K562 (cell line): Measurements from ENCODE around the gene FKBP7. TPM values are rescaled to one million over a fixed set of nuclear protein-coding genes. Genes with fewer than 3 reads are reported as not detected.

Experiments used
- CSDE1 ChIP-seq, 2 experiments: fragments of 450-650 bp; IDR thresholded peaks; 2 replicates each; pipeline ENCODE4 v1.6.1; 2016; ENCODE audit warnings: mild to moderate bottlenecking in 1 of 2
- E2F1 ChIP-seq: sonication (generic); formaldehyde crosslinking; IDR thresholded peaks from 2 replicates; pipeline ENCODE4 v1.8.1; 2023; ENCODE audit warnings: mild to moderate bottlenecking, missing genetic modification reagents, moderate library complexity
- HDAC1 ChIP-seq, 2 experiments: fragments of 450-650 bp; IDR thresholded peaks; 2 replicates each; pipeline ENCODE4 v1.6.1; 2016 to 2017; ENCODE audit warnings: inconsistent platforms in 1 of 2, mild to moderate bottlenecking in 1 of 2, moderate library complexity in 1 of 2
- MAZ ChIP-seq, 2 experiments: fragments of 450-650 bp in 1 of 2; sonication (generic) in 1 of 2; formaldehyde crosslinking; IDR thresholded peaks in 1 of 2; conservative IDR thresholded peaks in 1 of 2; 2 replicates each; pipeline versions ENCODE4 v1.4.0 to v1.5.0; 2020; ENCODE audit warnings: mild to moderate bottlenecking in 1 of 2, missing genetic modification reagents in 1 of 2
- NR0B1 ChIP-seq: fragments of 450-650 bp; IDR thresholded peaks from one replicate; pipeline ENCODE4 v1.6.1; 2018; ENCODE audit warnings: mild to moderate bottlenecking, moderate library complexity; ENCODE audit not compliant: partially characterized antibody
- POLR2A ChIP-seq: fragments of 450-650 bp; conservative IDR thresholded peaks from 2 replicates; pipeline ENCODE4 v1.6.1; 2016
- REST ChIP-seq, 2 experiments: fragments of 450-650 bp; formaldehyde crosslinking in 1 of 2; IDR thresholded peaks; 2 replicates each; pipeline versions ENCODE4 v1.4.0 to v1.6.1; 2014 to 2020; ENCODE audit warnings: mild to moderate bottlenecking in 2 of 2, borderline replicate concordance in 1 of 2, low read depth in 1 of 2
- SMAD2 ChIP-seq: fragments of 150-350 bp; IDR thresholded peaks from 2 replicates; pipeline ENCODE4 v1.6.1; 2014; ENCODE audit warnings: low read depth, mild to moderate bottlenecking, low read length
- SMARCE1 ChIP-seq: fragments of 450-650 bp; IDR thresholded peaks from 2 replicates; pipeline ENCODE4 v1.7.1; 2016; ENCODE audit warnings: mild to moderate bottlenecking
- SUPT5H ChIP-seq: fragments of 450-650 bp; IDR thresholded peaks from 2 replicates; pipeline ENCODE4 v1.6.1; 2016
- YY1 ChIP-seq, 3 experiments: IDR thresholded peaks; 2 replicates each; pipeline ENCODE4 v1.6.1; 2011; ENCODE audit warnings: low read length in 2 of 3, mild to moderate bottlenecking in 2 of 3, moderate library complexity in 2 of 3, borderline replicate concordance in 1 of 3, control low read depth in 1 of 3, low read depth in 1 of 3; ENCODE audit not compliant: insufficient read depth in 3 of 3, insufficient replicate concordance in 2 of 3, control insufficient read depth in 1 of 3, insufficient read length in 1 of 3; ENCODE audit errors: extremely low read depth in 1 of 3
- ZBTB43 ChIP-seq: sonication (generic); formaldehyde crosslinking; IDR thresholded peaks from 2 replicates; pipeline ENCODE4 v1.8.0; 2023; ENCODE audit warnings: mild to moderate bottlenecking, missing genetic modification reagents
- polyA plus RNA-seq, 8 experiments: library from polyadenylated mRNA; depleted of rRNA in 4 of 8; stranded (reverse) in 5 of 8; unstranded in 3 of 8; fragments of >200 nt; fragmentation: Nextera tagmentation in 2 of 8; fragmentation: Illumina TruSeq in 1 of 8; extraction: Ambion mirVana in 2 of 8; extraction: Trizol in 1 of 8; gene quantifications; 2 replicates each; pipeline versions ENCODE4 v1.2.1 to v1.2.3, GENCODE V29; 2011 to 2014; ENCODE audit warnings: inconsistent platforms in 1 of 8, missing spikeins in 1 of 8
- total RNA-seq, 7 experiments: library from RNA; depleted of rRNA in 6 of 7; stranded (reverse); fragments of >200 nt in 6 of 7; fragmentation: Illumina TruSeq in 2 of 7; extraction: Trizol in 2 of 7; gene quantifications; 2 replicates each; pipeline versions ENCODE4 v1.2.1 to v1.2.3, GENCODE V29; 2011 to 2021; ENCODE audit warnings: low replicate concordance in 1 of 7

FKBP7 gene
- total and polyA plus RNA-seq, 9 of the 15 experiments (the other 6 are each of a cell fraction or from before 2014, with no cell fraction given), result 6.1 to 23.2 (median 19.0) TPM

GRCh38 chr2:178522950-178523595 lies 44.7 kb upstream of the FKBP7 start (continued):
- TF ChIP-seq REST (IDR thresholded peaks at IDR 0.05; ENCODE audit: borderline replicate concordance), result no peak; the same call in 1 of the 2 replicates
- TF ChIP-seq REST (CRISPR knock-in tag; IDR thresholded peaks at IDR 0.05; ENCODE audit: low read depth), result peak; percentile 47; the same call in 1 of the 2 replicates
- TF ChIP-seq CSDE1 (IDR thresholded peaks at IDR 0.05), result no peak
- TF ChIP-seq SUPT5H, result peak; percentile 95
- TF ChIP-seq YY1 (IDR thresholded peaks at IDR 0.05; ENCODE audit: borderline replicate concordance in 1 of 3, control insufficient read depth in 1 of 3, extremely low read depth in 1 of 3, insufficient read depth in 3 of 3, insufficient read length in 1 of 3, insufficient replicate concordance in 2 of 3, low read depth in 1 of 3, low read length in 2 of 3), result peak in 2 of 3 experiments; percentile 24 to 38
- no peak for TF ChIP-seq NR0B1
- TF ChIP-seq SMAD2, result no peak
- TF ChIP-seq SMARCE1, result peak; percentile 40; the same call in 1 of the 2 replicates
- TF ChIP-seq MAZ (CRISPR knock-in tag; conservative IDR thresholded peaks at IDR 0.05 in 1 of 2, IDR thresholded peaks at IDR 0.05 in 1 of 2), result peak; percentile 90 to 95
- TF ChIP-seq E2F1 (CRISPR knock-in tag), result 0 out of 2 replicates have a peak, but pooled peaks have one; percentile 35
- TF ChIP-seq POLR2A, result peak; percentile 95
- peak in 1 of 2 experiments; percentile 55; a peak in 2 of 4 replicates for TF ChIP-seq HDAC1 (IDR thresholded peaks at IDR 0.05)
- TF ChIP-seq ZBTB43 (CRISPR knock-in tag), result no peak
